ENCODE data around the gene SMIM44.

SMIM44 gene

DNA sequence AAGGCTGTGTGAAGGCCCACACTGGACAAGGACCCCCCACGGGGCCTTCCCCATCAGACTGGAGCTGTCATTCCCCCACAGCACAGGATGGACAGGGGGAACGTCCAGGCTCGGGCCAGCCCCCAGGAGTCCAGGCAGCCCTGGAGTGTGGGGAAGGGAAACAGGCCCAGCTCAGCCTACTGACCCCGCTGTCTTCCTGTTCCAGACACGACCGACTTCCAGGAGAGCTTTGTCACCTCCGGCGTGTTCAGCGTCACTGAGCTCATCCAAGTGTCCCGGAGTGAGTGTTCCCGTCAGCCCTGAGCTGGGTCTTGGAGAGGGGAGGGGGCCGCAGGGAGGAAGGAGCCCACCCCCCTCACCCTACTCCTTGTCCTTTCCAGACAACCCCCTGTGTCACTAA, 49.9 kb downstream of the SMIM44 start:
- DNase-seq = no peak

Data from EL (cell line).